Tibial nerve (tissue), 4 donors: Measurements from ENCODE around the gene AADACL4.
"Not testable (repeated sequence)": the region's sequence is repeated elsewhere in the genome, so short reads cannot be mapped to it uniquely, and the experiment has no call there.

Source experiments
- EP300 ChIP-seq, 2 donors: sonication (generic); formaldehyde crosslinking; IDR thresholded peaks; one replicate each; pipeline ENCODE4 v1.6.1; 2017; ENCODE audit warnings: antibody characterized with exemption in 2 of 2, mild to moderate bottlenecking in 1 of 2
- TF ChIP-seq, protein P1 (sequence below), 5 experiments: fragments of 200-600 bp in 3 of 5; fragments of 450-650 bp in 2 of 5; sonication (generic) in 3 of 5; IDR thresholded peaks; one replicate each; pipeline ENCODE4 v1.5.1; 2016 to 2019; ENCODE audit warnings: antibody characterized with exemption in 5 of 5, mild to moderate bottlenecking in 3 of 5, moderate library complexity in 2 of 5

DNA sequence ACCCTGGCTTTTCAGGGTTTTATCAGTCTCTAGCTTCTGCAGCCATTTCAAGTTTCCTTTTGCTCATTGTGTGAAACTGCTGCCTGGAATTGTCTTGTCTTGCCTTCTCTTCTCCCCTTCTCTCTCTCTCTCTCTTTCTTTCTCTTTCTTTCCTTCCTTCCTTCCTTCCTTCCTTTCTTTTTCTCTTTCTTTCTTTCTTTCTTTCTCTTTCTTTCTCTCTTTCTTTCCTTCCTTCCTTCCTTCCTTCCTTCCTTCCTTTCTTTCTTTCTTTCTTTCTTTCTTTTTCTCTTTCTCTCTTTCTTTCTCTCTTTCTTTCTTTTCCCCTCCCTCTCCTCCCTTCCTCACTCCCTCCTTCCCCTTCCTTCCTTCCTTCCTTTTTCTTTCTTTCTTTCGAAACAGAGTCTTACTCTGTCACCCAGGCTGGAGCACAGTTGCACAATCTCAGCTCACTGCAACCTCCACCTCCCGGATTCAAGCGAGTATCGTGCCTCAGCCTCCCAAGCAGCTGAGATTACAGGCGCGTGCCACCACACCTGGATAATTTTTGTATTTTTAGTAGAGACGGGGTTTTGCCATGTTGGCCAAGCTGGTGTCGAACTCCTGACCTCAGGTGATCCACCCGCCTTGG is 14.1 kb downstream of the AADACL4 start:
- TF ChIP-seq, protein P1, sequence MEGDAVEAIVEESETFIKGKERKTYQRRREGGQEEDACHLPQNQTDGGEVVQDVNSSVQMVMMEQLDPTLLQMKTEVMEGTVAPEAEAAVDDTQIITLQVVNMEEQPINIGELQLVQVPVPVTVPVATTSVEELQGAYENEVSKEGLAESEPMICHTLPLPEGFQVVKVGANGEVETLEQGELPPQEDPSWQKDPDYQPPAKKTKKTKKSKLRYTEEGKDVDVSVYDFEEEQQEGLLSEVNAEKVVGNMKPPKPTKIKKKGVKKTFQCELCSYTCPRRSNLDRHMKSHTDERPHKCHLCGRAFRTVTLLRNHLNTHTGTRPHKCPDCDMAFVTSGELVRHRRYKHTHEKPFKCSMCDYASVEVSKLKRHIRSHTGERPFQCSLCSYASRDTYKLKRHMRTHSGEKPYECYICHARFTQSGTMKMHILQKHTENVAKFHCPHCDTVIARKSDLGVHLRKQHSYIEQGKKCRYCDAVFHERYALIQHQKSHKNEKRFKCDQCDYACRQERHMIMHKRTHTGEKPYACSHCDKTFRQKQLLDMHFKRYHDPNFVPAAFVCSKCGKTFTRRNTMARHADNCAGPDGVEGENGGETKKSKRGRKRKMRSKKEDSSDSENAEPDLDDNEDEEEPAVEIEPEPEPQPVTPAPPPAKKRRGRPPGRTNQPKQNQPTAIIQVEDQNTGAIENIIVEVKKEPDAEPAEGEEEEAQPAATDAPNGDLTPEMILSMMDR (IDR thresholded peaks at IDR 0.05), result not testable (repeated sequence)
- not testable (repeated sequence) for TF ChIP-seq EP300 (IDR thresholded peaks at IDR 0.05)
